CD14-positive monocyte (primary cell): ENCODE results near the gene ANKRD12. TPM values are rescaled to one million over a fixed set of nuclear protein-coding genes. Genes with fewer than 3 reads are reported as not detected.

Source experiments
- DNase-seq, 3 donors: peaks; one replicate each; pipeline ENCODE4 v3.0.0-alpha.2; 2011 to 2022
- H2AFZ ChIP-seq: 2 replicates; pipeline ENCODE4 v1.6.0; 2012; ENCODE audit warnings: mild to moderate bottlenecking, low read depth, low read length, inconsistent platforms; ENCODE audit not compliant: insufficient read depth, poor library complexity, severe bottlenecking
- H3K27ac ChIP-seq, 2 donors: 1 replicate in 1 of 2; 2 replicates in 1 of 2; pipeline ENCODE4 v1.5.1; 2012 to 2013; ENCODE audit warnings: low read length in 2 of 2, control low read depth in 1 of 2, inconsistent platforms in 1 of 2, low read depth in 1 of 2, mild to moderate bottlenecking in 1 of 2
- H3K27me3 ChIP-seq, 2 donors: one replicate each; pipeline versions ENCODE4 v1.6.0 to v1.6.1; 2011 to 2013; ENCODE audit warnings: low read length in 2 of 2; ENCODE audit not compliant: control insufficient read depth in 2 of 2, insufficient read depth in 2 of 2
- H3K36me3 ChIP-seq, 2 donors: replicated peaks in 1 of 2; 1 replicate in 1 of 2; 2 replicates in 1 of 2; pipeline versions ENCODE4 v1.5.1 to v1.6.1; 2012 to 2013; ENCODE audit warnings: low read length in 2 of 2, control low read depth in 1 of 2, inconsistent platforms in 1 of 2, mild to moderate bottlenecking in 1 of 2; ENCODE audit not compliant: insufficient read depth in 2 of 2, control insufficient read depth in 1 of 2
- H3K4me1 ChIP-seq, 2 donors: 1 replicate in 1 of 2; 2 replicates in 1 of 2; pipeline versions ENCODE4 v1.5.1 to v1.6.1; 2012 to 2013; ENCODE audit warnings: low read length in 2 of 2, control low read depth in 1 of 2, inconsistent platforms in 1 of 2, mild to moderate bottlenecking in 1 of 2, moderate library complexity in 1 of 2; ENCODE audit not compliant: insufficient read depth in 2 of 2, control insufficient read depth in 1 of 2
- H3K4me2 ChIP-seq: replicated peaks from 2 replicates; pipeline ENCODE3; 2012; ENCODE audit warnings: low read length, moderate library complexity, mild to moderate bottlenecking; ENCODE audit not compliant: poor library complexity, severe bottlenecking; ENCODE audit errors: extremely low read depth
- H3K4me3 ChIP-seq, 3 experiments: fragments of 200-600 bp in 1 of 3; sonication (generic) in 1 of 3; replicated peaks in 1 of 3; 1 replicate in 2 of 3; 2 replicates in 1 of 3; pipeline ENCODE4 v1.5.1; 2011 to 2013; ENCODE audit warnings: low read length in 3 of 3, mild to moderate bottlenecking in 3 of 3, control low read depth in 2 of 3, low read depth in 2 of 3, inconsistent platforms in 1 of 3, moderate library complexity in 1 of 3
- H3K79me2 ChIP-seq: 2 replicates; pipeline ENCODE4 v1.6.0; 2012; ENCODE audit warnings: mild to moderate bottlenecking, control low read depth, inconsistent platforms, low read length, moderate library complexity; ENCODE audit not compliant: insufficient read depth
- H3K9ac ChIP-seq: 2 replicates; pipeline ENCODE4 v1.6.0; 2017; ENCODE audit warnings: low read length, mild to moderate bottlenecking; ENCODE audit not compliant: insufficient read depth, poor library complexity, severe bottlenecking
- H3K9me3 ChIP-seq, 2 donors: replicated peaks in 1 of 2; 1 replicate in 1 of 2; 2 replicates in 1 of 2; pipeline versions ENCODE4 v1.5.1 to v1.6.1; 2012 to 2013; ENCODE audit warnings: low read length in 2 of 2, control low read depth in 1 of 2; ENCODE audit not compliant: control insufficient read depth in 1 of 2, insufficient read depth in 1 of 2
- H4K20me1 ChIP-seq: 2 replicates; pipeline ENCODE4 v1.6.0; 2012; ENCODE audit warnings: mild to moderate bottlenecking, low read length, control low read depth, moderate library complexity; ENCODE audit not compliant: insufficient read depth
- H3K27ac Mint-ChIP-seq, 7 donors: one replicate each; pipeline ENCODE4 v1.8.0; 2020; ENCODE audit warnings: mild to moderate bottlenecking in 7 of 7, mixed read lengths in 7 of 7, moderate library complexity in 6 of 7, inconsistent platforms in 2 of 7
- H3K27me3 Mint-ChIP-seq, 3 donors: one replicate each; pipeline ENCODE4 v1.8.0; 2021 to 2022; ENCODE audit warnings: low read depth in 3 of 3, mild to moderate bottlenecking in 3 of 3, mixed read lengths in 3 of 3, moderate library complexity in 3 of 3, inconsistent platforms in 1 of 3
- H3K36me3 Mint-ChIP-seq, 2 donors: one replicate each; pipeline ENCODE4 v1.8.0; 2020; ENCODE audit warnings: mixed read lengths in 2 of 2, inconsistent platforms in 1 of 2, mild to moderate bottlenecking in 1 of 2
- H3K4me1 Mint-ChIP-seq: one replicate; pipeline ENCODE4 v1.8.0; 2020; ENCODE audit warnings: mild to moderate bottlenecking, mixed read lengths
- H3K4me3 Mint-ChIP-seq, 2 donors: one replicate each; pipeline ENCODE4 v1.8.0; 2020; ENCODE audit warnings: mild to moderate bottlenecking in 2 of 2, mixed read lengths in 2 of 2, moderate library complexity in 1 of 2
- H3K9me3 Mint-ChIP-seq, 7 donors: one replicate each; pipeline ENCODE4 v1.8.0; 2020 to 2022; ENCODE audit warnings: mixed read lengths in 7 of 7, mild to moderate bottlenecking in 6 of 7, moderate library complexity in 6 of 7, inconsistent platforms in 2 of 7
- CTCF ChIP-seq: fragments of 200-600 bp; IDR thresholded peaks from one replicate; pipeline ENCODE4 v1.8.0; 2022; ENCODE audit warnings: antibody characterized with exemption, mild to moderate bottlenecking
- WGBS: methylation state at CpG from one replicate; pipeline ENCODE4 v1.1.5; 2013; ENCODE audit warnings: missing lambda C conversion rate; ENCODE audit not compliant: insufficient coverage; 5-methylcytosine and 5-hydroxymethylcytosine counted together
- intact Hi-C, 2 donors: fragments of 100-400 bp; cut with micrococcal nuclease; formaldehyde crosslinking; loops; one replicate each; pipeline versions ENCODE4 v1.15.0 to v1.15.1; 2023
- polyA plus RNA-seq, 3 donors: library from polyadenylated mRNA; depleted of rRNA in 1 of 3; unstranded in 2 of 3; stranded (reverse) in 1 of 3; fragments of 300-500 nt in 2 of 3; fragments of >200 nt in 1 of 3; fragmentation: Illumina TruSeq in 2 of 3; gene quantifications; 1 replicate in 2 of 3; 2 replicates in 1 of 3; pipeline ENCODE4 v1.2.3, GENCODE V29; 2012 to 2021

Gene ANKRD12
- polyA plus RNA-seq, 3 donors, result 9.3 to 15.5 (median 15.4) TPM

- H3K4me3 Mint-ChIP-seq, result no peak overlapping the region
- intact Hi-C loops, result no loop called here
- Histone ChIP-seq H3K36me3 (no peaks in the 10 kb centered on the region), H2AFZ (no peak overlapping the region), H3K79me2 (no peaks in the 10 kb centered on the region), H3K4me2 (no peak overlapping the region), H3K27me3 (no peaks in the 10 kb centered on the region), H3K4me1 (no peaks in the 10 kb centered on the region), H4K20me1 (no peaks in the 10 kb centered on the region), H3K9ac (no peak overlapping the region), H3K27ac (no peak overlapping the region), H3K9me3 (peaks cover 17 to 25% of the 10 kb centered on the region in 2 donors), H3K4me3 (no peak overlapping the region)
- no peak for DNase-seq
- peaks cover 0 to 3% (median 2%) of the 10 kb centered on the region in 3 donors for H3K27me3 Mint-ChIP-seq
- H3K4me1 Mint-ChIP-seq, result no peaks in the 10 kb centered on the region
- no peak for TF ChIP-seq CTCF
- peaks cover 0 to 2% of the 10 kb centered on the region in 2 donors for H3K36me3 Mint-ChIP-seq
- H3K9me3 Mint-ChIP-seq, result peaks cover 22 to 46% (median 30%) of the 10 kb centered on the region in 7 donors
- WGBS, result 96% methylated on average over 6 of the region's 6 CpGs
- no peak overlapping the region for H3K27ac Mint-ChIP-seq
Observed at GRCh38 chr18:9304388-9305070, 167.9 kb downstream of the ANKRD12 start.

DNA sequence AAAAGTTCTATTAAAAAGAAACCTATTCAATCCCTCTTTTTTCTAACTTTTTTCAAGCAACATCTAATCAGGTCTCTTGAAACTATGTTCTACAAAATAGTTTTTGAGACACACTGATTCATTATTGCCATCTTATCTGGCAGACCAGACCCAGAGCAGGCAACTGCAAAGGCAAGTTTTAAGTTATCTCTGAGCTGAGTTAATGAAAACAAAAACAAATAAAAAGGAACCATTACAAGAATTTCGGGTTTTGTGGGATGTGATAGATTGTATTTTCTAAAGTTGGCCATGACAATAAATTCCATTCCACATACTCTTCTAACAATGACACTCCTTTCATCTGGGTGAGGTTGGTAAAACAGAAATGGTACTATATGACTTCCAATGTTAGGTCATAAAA lies 182.8 kb downstream of the ANKRD12 start:
- WGBS, result no CpG with 5 or more reads among the region's 1 CpG
- no peak for DNase-seq
- Histone ChIP-seq H3K4me3 (no peak overlapping the region), H3K27me3 (no peaks in the 10 kb centered on the region), H3K4me2 (no peak overlapping the region), H3K4me1 (peaks cover 8 to 12% of the 10 kb centered on the region in 2 donors), H3K9ac (no peak overlapping the region), H3K9me3 (peaks cover 0 to 7% of the 10 kb centered on the region in 2 donors), H3K36me3 (no peaks in the 10 kb centered on the region), H3K79me2 (no peaks in the 10 kb centered on the region), H2AFZ (no peak overlapping the region), H3K27ac (no peak overlapping the region), H4K20me1 (no peaks in the 10 kb centered on the region)
- peaks cover 0 to 5% (median 1%) of the 10 kb centered on the region in 3 donors for H3K27me3 Mint-ChIP-seq
- peaks cover 16% of the 10 kb centered on the region for H3K4me1 Mint-ChIP-seq
- H3K9me3 Mint-ChIP-seq, result peaks cover 6 to 20% (median 11%) of the 10 kb centered on the region in 7 donors
- TF ChIP-seq CTCF, result no peak
- intact Hi-C loops, result no loop called here
- no peak overlapping the region for H3K27ac Mint-ChIP-seq
- no peak overlapping the region for H3K4me3 Mint-ChIP-seq
- no peaks in the 10 kb centered on the region for H3K36me3 Mint-ChIP-seq
